SK-N-SH (cell line): Measurements from ENCODE around the gene ZFYVE27. TPM values are rescaled to one million over a fixed set of nuclear protein-coding genes. Genes with fewer than 3 reads are reported as not detected.

Source experiments
- CTCF ChIA-PET: fragments of 300-600, 350-600 bp; formaldehyde crosslinking; extraction: SDS; loops from one replicate; lab custom pipeline; 2021; lab: Yijun Ruan, JAX
- POLR2A ChIA-PET: fragments of 350-600 bp; sonication (Branson Sonifier 250); formaldehyde crosslinking; extraction: SDS; loops from one replicate; lab custom pipeline; 2020; ENCODE audit warnings: antibody characterized with exemption, inconsistent platforms; lab: Yijun Ruan, JAX
- DNase-seq: peaks from one replicate; pipeline ENCODE4 v3.0.0; 2012
- H2AFZ ChIP-seq: fragments of 200-600 bp; sonication (generic); 2 replicates; pipeline ENCODE4 v1.8.1; 2016; ENCODE audit warnings: antibody characterized with exemption, mild to moderate bottlenecking, low read depth
- H3F3A ChIP-seq: fragments of 200-600 bp; sonication (generic); replicated peaks from 2 replicates; pipeline ENCODE3; 2016; ENCODE audit warnings: antibody characterized with exemption, mild to moderate bottlenecking; ENCODE audit not compliant: insufficient read depth
- H3K27ac ChIP-seq, 2 experiments: fragments of 200-500 bp in 1 of 2; fragments of 200-600 bp in 1 of 2; sonication (Bioruptor generic) in 1 of 2; sonication (generic), shearing (Covaris generic) in 1 of 2; 2 replicates each; pipeline versions ENCODE4 v1.5.1 to v1.6.1; 2014 to 2016; ENCODE audit warnings: low read depth in 2 of 2, inconsistent platforms in 1 of 2, low read length in 1 of 2, mild to moderate bottlenecking in 1 of 2, mixed read lengths in 1 of 2
- H3K27me3 ChIP-seq: fragments of 200-600 bp; sonication (generic), shearing (Covaris generic); 2 replicates; pipeline ENCODE4 v1.6.1; 2016; ENCODE audit warnings: mixed run types; ENCODE audit not compliant: insufficient read depth
- H3K36me3 ChIP-seq, 2 experiments: fragments of 200-500 bp in 1 of 2; fragments of 200-600 bp in 1 of 2; sonication (Bioruptor generic) in 1 of 2; sonication (generic) in 1 of 2; replicated peaks in 1 of 2; 2 replicates each; pipeline versions ENCODE3 to v1.5.1; 2014 to 2016; ENCODE audit warnings: low read length in 1 of 2, mild to moderate bottlenecking in 1 of 2; ENCODE audit not compliant: insufficient read depth in 2 of 2, control insufficient read depth in 1 of 2
- H3K4me1 ChIP-seq, 2 experiments: fragments of 200-500 bp in 1 of 2; fragments of 200-600 bp in 1 of 2; sonication (Bioruptor generic) in 1 of 2; sonication (generic), shearing (Covaris generic) in 1 of 2; 2 replicates each; pipeline versions ENCODE4 v1.5.1 to v1.6.1; 2014 to 2016; ENCODE audit warnings: low read depth in 1 of 2, low read length in 1 of 2, mixed run types in 1 of 2; ENCODE audit not compliant: insufficient read depth in 2 of 2, control insufficient read depth in 1 of 2
- H3K4me2 ChIP-seq: fragments of 200-600 bp; sonication (generic), shearing (Covaris generic); 2 replicates; pipeline ENCODE4 v1.6.1; 2017; ENCODE audit warnings: mixed run types
- H3K4me3 ChIP-seq, 2 experiments: fragments of 200-500 bp in 1 of 2; fragments of 200-600 bp in 1 of 2; sonication (Bioruptor generic) in 1 of 2; sonication (generic), shearing (Covaris generic) in 1 of 2; 2 replicates each; pipeline versions ENCODE4 v1.5.1 to v1.8.1; 2014 to 2016; ENCODE audit warnings: low read depth in 2 of 2, inconsistent platforms in 1 of 2, low read length in 1 of 2, mild to moderate bottlenecking in 1 of 2, mixed read lengths in 1 of 2, moderate library complexity in 1 of 2
- H3K79me2 ChIP-seq: fragments of 200-600 bp; sonication (generic); 2 replicates; pipeline ENCODE4 v1.8.1; 2017; ENCODE audit warnings: mild to moderate bottlenecking; ENCODE audit not compliant: insufficient read depth
- H3K9ac ChIP-seq: fragments of 200-600 bp; sonication (generic); 2 replicates; pipeline ENCODE4 v1.6.1; 2017; ENCODE audit warnings: mixed run types
- H3K9me2 ChIP-seq: fragments of 200-600 bp; sonication (generic); 2 replicates; pipeline ENCODE4 v1.6.1; 2017; ENCODE audit warnings: mixed run types
- H3K9me3 ChIP-seq: fragments of 200-600 bp; sonication (generic); 2 replicates; pipeline ENCODE4 v1.6.1; 2017; ENCODE audit warnings: mixed run types, mild to moderate bottlenecking, moderate library complexity
- H4K20me1 ChIP-seq: fragments of 200-600 bp; sonication (generic); 2 replicates; pipeline ENCODE4 v1.6.1; 2017; ENCODE audit warnings: mild to moderate bottlenecking, mixed run types; ENCODE audit not compliant: insufficient read depth
- EP300 ChIP-seq, 2 experiments: IDR thresholded peaks; 2 replicates each; pipeline versions ENCODE4 v1.4.0 to v1.6.1; 2012; ENCODE audit warnings: borderline replicate concordance in 1 of 2, low read depth in 1 of 2, low read length in 1 of 2
- FOXJ3 ChIP-seq: sonication (generic); formaldehyde crosslinking; IDR thresholded peaks from 2 replicates; pipeline ENCODE4 v1.5.1; 2020; ENCODE audit warnings: mild to moderate bottlenecking, missing genetic modification reagents
- GABPA ChIP-seq: IDR thresholded peaks from 2 replicates; pipeline ENCODE4 v1.4.0; 2012; ENCODE audit warnings: low read depth, mild to moderate bottlenecking
- GATA2 ChIP-seq: sonication (generic); formaldehyde crosslinking; IDR thresholded peaks from 2 replicates; pipeline ENCODE4 v1.5.0; 2020; ENCODE audit warnings: mild to moderate bottlenecking, missing genetic modification reagents
- JUND ChIP-seq: IDR thresholded peaks from 2 replicates; pipeline ENCODE4 v1.4.0; 2012
- NFIC ChIP-seq: IDR thresholded peaks from 2 replicates; pipeline ENCODE4 v1.4.0; 2012; ENCODE audit warnings: borderline replicate concordance
- RAD21 ChIP-seq: IDR thresholded peaks from 2 replicates; pipeline ENCODE4 v1.6.1; 2012; ENCODE audit warnings: mild to moderate bottlenecking, low read length
- RCOR1 ChIP-seq: fragments of 150-350 bp; IDR thresholded peaks from 2 replicates; pipeline ENCODE4 v1.6.1; 2017; ENCODE audit warnings: antibody characterized with exemption, low read length
- SMC3 ChIP-seq: IDR thresholded peaks from 2 replicates; pipeline ENCODE4 v1.6.1; 2012; ENCODE audit warnings: low read depth, low read length, improper control_type of control experiment
- WGBS: methylation state at CpG from one replicate; pipeline ENCODE4 v1.1.6; 2017; ENCODE audit warnings: low lambda C conversion rate; 5-methylcytosine and 5-hydroxymethylcytosine counted together
- polyA plus RNA-seq, 3 experiments: library from polyadenylated mRNA; depleted of rRNA; stranded (reverse); fragments of >200 nt; gene quantifications; 2 replicates each; pipeline ENCODE4 v1.2.3, GENCODE V29; 2012
- TF ChIP-seq, protein P1 (sequence below): fragments of 150-350 bp; IDR thresholded peaks from 2 replicates; pipeline ENCODE4 v1.6.1; 2017; ENCODE audit warnings: antibody characterized with exemption, low read length, low read depth, borderline replicate concordance
- TF ChIP-seq, protein P2 (sequence below): IDR thresholded peaks from 2 replicates; pipeline ENCODE4 v1.4.0; 2012; ENCODE audit warnings: low read depth
- TF ChIP-seq, protein P3 (sequence below): IDR thresholded peaks from 2 replicates; pipeline ENCODE4 v1.4.0; 2012; ENCODE audit warnings: low read depth, borderline replicate concordance
- TF ChIP-seq, protein P4 (sequence below): fragments of 150-350 bp; IDR thresholded peaks from 2 replicates; pipeline ENCODE4 v1.6.1; 2016; ENCODE audit warnings: mild to moderate bottlenecking, low read depth, low read length

ZFYVE27 gene
- polyA plus RNA-seq, 1 of the 3 experiments (the other 2 are of a cell fraction), result 30.5 TPM

DNA sequence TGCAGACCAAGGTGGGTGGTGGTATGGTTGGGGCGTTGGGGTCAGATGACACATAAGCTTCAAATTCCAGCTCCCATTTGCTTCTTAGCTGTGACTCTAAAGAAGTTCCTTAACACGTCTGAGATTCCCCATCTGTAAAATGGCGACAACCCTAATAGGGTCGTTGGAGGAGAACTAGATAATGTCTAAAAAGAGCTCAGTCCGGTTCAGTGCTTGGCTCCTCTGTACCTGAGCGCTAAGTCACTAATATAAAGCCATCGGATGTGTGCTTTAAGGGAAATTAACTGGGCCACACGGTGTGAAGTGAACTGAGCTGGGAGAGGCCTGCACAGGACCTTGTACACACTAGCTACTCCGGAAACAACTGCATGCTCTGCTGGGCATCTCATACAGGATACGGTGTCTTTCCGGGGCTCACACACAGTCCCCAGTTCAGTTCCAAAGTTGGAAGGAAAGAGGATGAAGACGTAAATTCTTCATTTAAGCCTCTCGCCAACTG lies 476 bp upstream of the ZFYVE27 start:
- DNase-seq, result no peak
- H3K9ac ChIP-seq, result no peak overlapping the region

DNA sequence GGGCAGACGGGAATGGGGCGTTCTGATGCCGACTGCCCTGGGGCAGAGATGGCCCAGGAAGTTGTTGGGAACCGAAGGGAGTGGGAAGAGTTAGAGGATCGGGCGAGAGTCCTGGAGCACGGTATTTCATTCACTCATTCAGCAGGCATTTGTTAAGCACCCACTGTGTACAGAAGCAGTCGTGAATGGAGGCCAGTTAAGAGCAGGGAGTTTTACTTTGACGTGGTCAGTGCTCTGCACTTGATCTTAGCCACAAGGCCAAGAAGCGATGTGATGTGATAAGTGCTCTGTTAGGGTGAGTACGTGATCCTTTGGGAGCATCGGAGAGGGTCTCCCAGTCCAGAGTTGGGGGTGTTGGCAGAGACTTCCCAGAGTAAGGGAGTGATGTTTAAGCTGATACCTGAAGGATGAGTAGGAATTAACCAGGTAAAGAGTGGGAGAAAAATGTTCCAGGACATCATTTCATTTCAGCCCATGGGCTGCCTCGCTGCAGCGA lies 890 bp downstream of the ZFYVE27 start:
- H3K9me2 ChIP-seq, result no peaks in the 10 kb centered on the region
- no peaks in the 10 kb centered on the region for H3F3A ChIP-seq
- H2AFZ ChIP-seq, result no peak overlapping the region
- no peak for DNase-seq
- peak overlapping the region; percentile 85 for H3K4me2 ChIP-seq
- peaks cover 0 to 17% of the 10 kb centered on the region in 2 experiments; a peak in 2 of 4 replicates for H3K4me1 ChIP-seq
- no peaks in the 10 kb centered on the region for H3K9me3 ChIP-seq
- H3K79me2 ChIP-seq, result peaks cover 52% of the 10 kb centered on the region
- 28% methylated on average over 14 of the region's 14 CpGs for WGBS
- POLR2A ChIA-PET, result no interaction called here
- H3K9ac ChIP-seq, result peak overlapping the region; percentile 83
- CTCF ChIA-PET, result no interaction called here
- H3K27me3 ChIP-seq, result no peaks in the 10 kb centered on the region
- H4K20me1 ChIP-seq, result peaks cover 22% of the 10 kb centered on the region
- TF ChIP-seq FOXJ3 (CRISPR knock-in tag) (no peak), NFIC (no peak), GABPA (no peak), JUND (no peak), RCOR1 (no peak), SMC3 (no peak), GATA2 (CRISPR knock-in tag) (no peak), RAD21 (no peak)
- TF ChIP-seq, protein P1, sequence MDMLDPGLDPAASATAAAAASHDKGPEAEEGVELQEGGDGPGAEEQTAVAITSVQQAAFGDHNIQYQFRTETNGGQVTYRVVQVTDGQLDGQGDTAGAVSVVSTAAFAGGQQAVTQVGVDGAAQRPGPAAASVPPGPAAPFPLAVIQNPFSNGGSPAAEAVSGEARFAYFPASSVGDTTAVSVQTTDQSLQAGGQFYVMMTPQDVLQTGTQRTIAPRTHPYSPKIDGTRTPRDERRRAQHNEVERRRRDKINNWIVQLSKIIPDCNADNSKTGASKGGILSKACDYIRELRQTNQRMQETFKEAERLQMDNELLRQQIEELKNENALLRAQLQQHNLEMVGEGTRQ, result no peak
- peak overlapping the region; percentile 89 to 94 for H3K4me3 ChIP-seq
- H3K36me3 ChIP-seq, result peaks cover 20 to 24% of the 10 kb centered on the region in 2 experiments
- H3K27ac ChIP-seq, result peak overlapping the region in 1 of 2 experiments; percentile 84; a peak in 3 of 4 replicates

More for the DNA sequence above, 476 bp upstream of the ZFYVE27 start:
- Histone ChIP-seq H3K4me1 (peaks cover 0 to 15% of the 10 kb centered on the region in 2 experiments; a peak in 2 of 4 replicates), H3K79me2 (peaks cover 44% of the 10 kb centered on the region), H3K27me3 (no peaks in the 10 kb centered on the region), H3K4me2 (no peak overlapping the region), H2AFZ (peak overlapping the region; percentile 83), H3K36me3 (peaks cover 18 to 19% of the 10 kb centered on the region in 2 experiments), H3K27ac (peak overlapping the region in 1 of 2 experiments; percentile 61; a peak in 2 of 4 replicates), H3K9me3 (no peaks in the 10 kb centered on the region), H4K20me1 (peaks cover 20% of the 10 kb centered on the region), H3K4me3 (peak overlapping the region in 1 of 2 experiments; percentile 94; a peak in 1 of 4 replicates), H3F3A (no peaks in the 10 kb centered on the region), H3K9me2 (no peaks in the 10 kb centered on the region)
- ChIA-PET POLR2A (interaction anchor here (0.8 to 1.8 kb wide), 2 partner anchors 22 to 49 kb away, joined by 4 to 5 read pairs; partner anchors contain the start of gene AVPI1), CTCF (interaction anchor here (0.9 to 15.2 kb wide), 7 partner anchors 11 to 309 kb away, joined by 3 to 687 read pairs (median 6); partner anchors contain the start of genes AVPI1 and MARVELD1)
- TF ChIP-seq JUND (no peak), EP300 (IDR thresholded peaks at IDR 0.05; ENCODE audit: borderline replicate concordance in 1 of 2, low read depth in 1 of 2, low read length in 1 of 2) (no peak; a peak in 1 of 4 replicates)
- TF ChIP-seq, protein P2, sequence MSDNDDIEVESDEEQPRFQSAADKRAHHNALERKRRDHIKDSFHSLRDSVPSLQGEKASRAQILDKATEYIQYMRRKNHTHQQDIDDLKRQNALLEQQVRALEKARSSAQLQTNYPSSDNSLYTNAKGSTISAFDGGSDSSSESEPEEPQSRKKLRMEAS, result no peak
- TF ChIP-seq, protein P3, sequence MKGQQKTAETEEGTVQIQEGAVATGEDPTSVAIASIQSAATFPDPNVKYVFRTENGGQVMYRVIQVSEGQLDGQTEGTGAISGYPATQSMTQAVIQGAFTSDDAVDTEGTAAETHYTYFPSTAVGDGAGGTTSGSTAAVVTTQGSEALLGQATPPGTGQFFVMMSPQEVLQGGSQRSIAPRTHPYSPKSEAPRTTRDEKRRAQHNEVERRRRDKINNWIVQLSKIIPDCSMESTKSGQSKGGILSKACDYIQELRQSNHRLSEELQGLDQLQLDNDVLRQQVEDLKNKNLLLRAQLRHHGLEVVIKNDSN, result no peak
- TF ChIP-seq, protein P4, sequence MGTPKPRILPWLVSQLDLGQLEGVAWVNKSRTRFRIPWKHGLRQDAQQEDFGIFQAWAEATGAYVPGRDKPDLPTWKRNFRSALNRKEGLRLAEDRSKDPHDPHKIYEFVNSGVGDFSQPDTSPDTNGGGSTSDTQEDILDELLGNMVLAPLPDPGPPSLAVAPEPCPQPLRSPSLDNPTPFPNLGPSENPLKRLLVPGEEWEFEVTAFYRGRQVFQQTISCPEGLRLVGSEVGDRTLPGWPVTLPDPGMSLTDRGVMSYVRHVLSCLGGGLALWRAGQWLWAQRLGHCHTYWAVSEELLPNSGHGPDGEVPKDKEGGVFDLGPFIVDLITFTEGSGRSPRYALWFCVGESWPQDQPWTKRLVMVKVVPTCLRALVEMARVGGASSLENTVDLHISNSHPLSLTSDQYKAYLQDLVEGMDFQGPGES, result no peak
- 79% methylated on average over 13 of the region's 13 CpGs for WGBS
